Karpas-422 (cell line): ENCODE measurements around the gene CTDSP1. TPM values are rescaled to one million over a fixed set of nuclear protein-coding genes. Genes with fewer than 3 reads are reported as not detected.

ENCODE experiments used
- DNase-seq: peaks from one replicate; pipeline ENCODE4 v3.0.0-alpha.2; 2015
- H2AFZ ChIP-seq: fragments of 200-600 bp; sonication (generic); 2 replicates; pipeline ENCODE4 v1.6.1; 2014; ENCODE audit warnings: antibody characterized with exemption, low read length, mixed read lengths
- H3K27ac ChIP-seq: fragments of 200-600 bp; sonication (generic); 2 replicates; pipeline ENCODE4 v1.5.1; 2014; ENCODE audit warnings: mild to moderate bottlenecking, low read length, moderate library complexity
- H3K27me3 ChIP-seq: fragments of 200-600 bp; sonication (generic); 2 replicates; pipeline ENCODE4 v1.6.1; 2014; ENCODE audit warnings: low read length, mixed read lengths
- H3K36me3 ChIP-seq: fragments of 200-600 bp; sonication (generic); 2 replicates; pipeline ENCODE4 v1.6.1; 2014; ENCODE audit warnings: low read length, mixed read lengths; ENCODE audit not compliant: insufficient read depth
- H3K4me1 ChIP-seq: fragments of 200-600 bp; sonication (generic); 2 replicates; pipeline ENCODE4 v1.6.1; 2014; ENCODE audit warnings: mild to moderate bottlenecking, low read length, mixed read lengths
- H3K4me2 ChIP-seq: fragments of 200-600 bp; sonication (generic); 2 replicates; pipeline ENCODE4 v1.6.1; 2014; ENCODE audit warnings: low read length, low read depth, mild to moderate bottlenecking; ENCODE audit not compliant: poor library complexity, severe bottlenecking
- H3K4me3 ChIP-seq: fragments of 200-600 bp; sonication (generic); 2 replicates; pipeline ENCODE4 v1.5.1; 2014; ENCODE audit warnings: mild to moderate bottlenecking, antibody characterized with exemption, low read length, mixed read lengths
- H3K79me2 ChIP-seq: fragments of 200-600 bp; sonication (generic); 2 replicates; pipeline ENCODE4 v1.6.1; 2014; ENCODE audit warnings: mild to moderate bottlenecking, low read length, mixed read lengths
- H3K9ac ChIP-seq: fragments of 200-600 bp; sonication (generic); 2 replicates; pipeline ENCODE4 v1.6.0; 2014; ENCODE audit warnings: low read length
- H3K9me2 ChIP-seq: fragments of 200-600 bp; sonication (generic), shearing (Covaris generic); replicated peaks from 2 replicates; pipeline ENCODE4 v1.6.0; 2014; ENCODE audit warnings: mild to moderate bottlenecking, low read length, moderate library complexity; ENCODE audit not compliant: insufficient read depth
- H3K9me3 ChIP-seq: fragments of 300-700, 200-600 bp; sonication (generic); 2 replicates; pipeline ENCODE4 v1.6.1; 2014; ENCODE audit warnings: low read length, mixed read lengths
- H4K20me1 ChIP-seq: fragments of 200-600 bp; sonication (generic); 2 replicates; pipeline ENCODE4 v1.6.1; 2014; ENCODE audit warnings: mild to moderate bottlenecking, antibody characterized with exemption, low read length, low read depth; ENCODE audit not compliant: insufficient read depth
- total RNA-seq: library from RNA; depleted of rRNA; stranded (reverse); fragments of >200 nt; shearing (Covaris generic); gene quantifications from 2 replicates; pipeline ENCODE4 v1.2.3, GENCODE V29; 2014; ENCODE audit warnings: low replicate concordance

Gene CTDSP1
- total RNA-seq, 1 experiment from 2014 or later: 46.3 TPM

- no peak for DNase-seq
- Histone ChIP-seq H3K4me1 (peaks cover 42% of the 10 kb centered on the region), H3K9ac (no peak overlapping the region), H3K9me3 (no peaks in the 10 kb centered on the region), H3K79me2 (no peaks in the 10 kb centered on the region), H3K9me2 (no peaks in the 10 kb centered on the region), H3K4me3 (no peak overlapping the region), H3K27ac (no peak overlapping the region), H3K4me2 (no peak overlapping the region), H3K36me3 (no peaks in the 10 kb centered on the region), H4K20me1 (no peaks in the 10 kb centered on the region), H3K27me3 (no peaks in the 10 kb centered on the region), H2AFZ (no peak overlapping the region)
These were observed 5.2 kb upstream of the CTDSP1 start for GRCh38 chr2:218394298-218395089.

GRCh38 chr2:218395090-218395444 lies 4.6 kb upstream of the CTDSP1 start:
- H4K20me1 ChIP-seq: no peaks in the 10 kb centered on the region
- no peaks in the 10 kb centered on the region for H3K27me3 ChIP-seq
- H3K36me3 ChIP-seq: no peaks in the 10 kb centered on the region
- H2AFZ ChIP-seq: no peak overlapping the region
- no peak overlapping the region for H3K9ac ChIP-seq
- H3K27ac ChIP-seq: no peak overlapping the region
- no peak overlapping the region for H3K4me3 ChIP-seq
- H3K79me2 ChIP-seq: peaks cover 1% of the 10 kb centered on the region; the same call in 1 of the 2 replicates
- H3K9me2 ChIP-seq: no peaks in the 10 kb centered on the region
- H3K9me3 ChIP-seq: no peaks in the 10 kb centered on the region
- H3K4me2 ChIP-seq: peak overlapping the region; percentile 95
- peaks cover 42% of the 10 kb centered on the region for H3K4me1 ChIP-seq
- DNase-seq: no peak

- Histone ChIP-seq H4K20me1 (no peaks in the 10 kb centered on the region), H3K9me3 (no peaks in the 10 kb centered on the region), H3K9me2 (no peaks in the 10 kb centered on the region), H3K9ac (peak overlapping the region; percentile 63), H3K79me2 (peaks cover 5% of the 10 kb centered on the region), H3K27ac (peak overlapping the region; percentile 61), H3K4me2 (peak overlapping the region; percentile 95), H2AFZ (peak overlapping the region; percentile 93), H3K27me3 (no peaks in the 10 kb centered on the region), H3K36me3 (no peaks in the 10 kb centered on the region), H3K4me3 (peak overlapping the region; percentile 78), H3K4me1 (peaks cover 42% of the 10 kb centered on the region)
- DNase-seq: peak; percentile 76
These were observed 4.2 kb upstream of the CTDSP1 start for GRCh38 chr2:218395456-218395825.

GRCh38 chr2:218395826-218396687 lies 3.6 kb upstream of the CTDSP1 start:
- H4K20me1 ChIP-seq: no peaks in the 10 kb centered on the region
- H3K9ac ChIP-seq: peak overlapping the region; percentile 87
- peaks cover 10% of the 10 kb centered on the region for H3K79me2 ChIP-seq
- H3K27ac ChIP-seq: peak overlapping the region; percentile 83
- no peaks in the 10 kb centered on the region for H3K9me2 ChIP-seq
- H3K36me3 ChIP-seq: no peaks in the 10 kb centered on the region
- H2AFZ ChIP-seq: peak overlapping the region; percentile 97
- H3K4me2 ChIP-seq: peak overlapping the region; percentile 95
- H3K4me3 ChIP-seq: peak overlapping the region; percentile 78
- no peaks in the 10 kb centered on the region for H3K27me3 ChIP-seq
- H3K4me1 ChIP-seq: peaks cover 44% of the 10 kb centered on the region
- H3K9me3 ChIP-seq: no peaks in the 10 kb centered on the region
- peak; percentile 98 for DNase-seq

- peaks cover 18% of the 10 kb centered on the region for H3K79me2 ChIP-seq
- no peaks in the 10 kb centered on the region for H3K36me3 ChIP-seq
- peak; percentile 53 for DNase-seq
- peak overlapping the region; percentile 87 for H3K9ac ChIP-seq
- H3K9me2 ChIP-seq: no peaks in the 10 kb centered on the region
- H3K27me3 ChIP-seq: no peaks in the 10 kb centered on the region
- peak overlapping the region; percentile 95 for H3K4me2 ChIP-seq
- peak overlapping the region; percentile 78 for H3K4me3 ChIP-seq
- no peak overlapping the region for H3K27ac ChIP-seq
- H2AFZ ChIP-seq: no peak overlapping the region
- no peaks in the 10 kb centered on the region for H4K20me1 ChIP-seq
- H3K4me1 ChIP-seq: peaks cover 51% of the 10 kb centered on the region
- H3K9me3 ChIP-seq: no peaks in the 10 kb centered on the region
These were observed 2.8 kb upstream of the CTDSP1 start for GRCh38 chr2:218396688-218397462.

GRCh38 chr2:218397463-218397819 lies 2.2 kb upstream of the CTDSP1 start:
- no peak overlapping the region for H2AFZ ChIP-seq
- peak overlapping the region; percentile 59; the same call in 1 of the 2 replicates for H3K4me3 ChIP-seq
- peak overlapping the region; percentile 55 for H3K9ac ChIP-seq
- no peak for DNase-seq
- H3K4me1 ChIP-seq: peaks cover 51% of the 10 kb centered on the region
- peak overlapping the region; percentile 95 for H3K4me2 ChIP-seq
- peaks cover 3% of the 10 kb centered on the region; the same call in 1 of the 2 replicates for H3K36me3 ChIP-seq
- no peaks in the 10 kb centered on the region for H3K9me2 ChIP-seq
- H3K27ac ChIP-seq: no peak overlapping the region
- no peaks in the 10 kb centered on the region for H3K9me3 ChIP-seq
- no peaks in the 10 kb centered on the region for H3K27me3 ChIP-seq
- H3K79me2 ChIP-seq: peaks cover 22% of the 10 kb centered on the region
- H4K20me1 ChIP-seq: no peaks in the 10 kb centered on the region

GRCh38 chr2:218397820-218398436 lies 1.7 kb upstream of the CTDSP1 start:
- peaks cover 51% of the 10 kb centered on the region for H3K4me1 ChIP-seq

More at GRCh38 chr2:218397820-218398436, 1.7 kb upstream of the CTDSP1 start:
- peak overlapping the region; percentile 99; the same call in 1 of the 2 replicates for H2AFZ ChIP-seq
- H4K20me1 ChIP-seq: no peaks in the 10 kb centered on the region
- no peak overlapping the region for H3K27ac ChIP-seq
- H3K4me2 ChIP-seq: peak overlapping the region; percentile 95
- H3K27me3 ChIP-seq: no peaks in the 10 kb centered on the region
- H3K9ac ChIP-seq: peak overlapping the region; percentile 55
- peak overlapping the region; percentile 59; the same call in 1 of the 2 replicates for H3K4me3 ChIP-seq
- no peaks in the 10 kb centered on the region for H3K9me2 ChIP-seq
- no peaks in the 10 kb centered on the region for H3K9me3 ChIP-seq
- peaks cover 25% of the 10 kb centered on the region for H3K79me2 ChIP-seq
- H3K36me3 ChIP-seq: peaks cover 3% of the 10 kb centered on the region; the same call in 1 of the 2 replicates
- peak; percentile 53 for DNase-seq
